ENCODE data around the gene PTPRN2.

DNA sequence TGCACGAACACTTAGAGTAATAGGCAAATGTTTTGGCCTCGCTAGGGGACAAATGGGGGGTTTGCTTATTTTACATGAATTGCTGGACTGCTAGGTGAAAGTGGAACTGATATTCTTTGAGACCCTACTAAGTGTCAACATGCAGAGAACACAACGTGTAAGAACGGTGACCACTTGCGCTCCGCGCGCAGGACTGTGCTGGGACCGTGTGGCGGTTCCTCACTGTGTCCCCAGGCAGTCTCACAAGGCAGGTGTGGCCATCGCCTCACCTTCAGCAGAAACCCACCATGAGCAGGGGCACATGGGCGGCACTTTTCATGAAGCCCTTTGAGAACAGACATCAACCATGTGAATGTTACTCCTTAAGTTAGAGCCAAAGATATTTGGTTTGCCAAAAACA, 27.2 kb downstream of the PTPRN2 start:
- TF ChIP-seq POLR2A (IDR thresholded peaks at IDR 0.05; ENCODE audit: control extremely low read depth in 1 of 2, low read depth in 2 of 2, low read length in 2 of 2) (no peak), NRF1 (IDR thresholded peaks at IDR 0.05; ENCODE audit: low read depth, low read length) (no peak), CTCF (IDR thresholded peaks at IDR 0.05; ENCODE audit: control extremely low read depth in 1 of 3, insufficient read depth in 1 of 3, low read depth in 1 of 3, low read length in 3 of 3) (no peak), TAF7 (optimal IDR thresholded peaks at IDR 0.05; ENCODE audit: borderline replicate concordance, low read depth, low read length) (no peak), RBBP5 (IDR thresholded peaks at IDR 0.05; ENCODE audit: borderline replicate concordance, low read depth, low read length) (no peak)

Measured in H1 (cell line).